Liver (tissue), 9 donors: ENCODE data around the gene PDE1C. TPM values are rescaled to one million over a fixed set of nuclear protein-coding genes. Genes with fewer than 3 reads are reported as not detected.

ENCODE experiments used
- DNase-seq: peaks from one replicate; pipeline ENCODE4 v3.0.0-alpha.2; 2017; ENCODE audit warnings: low spot score
- H3K27ac ChIP-seq, 2 donors: one replicate each; pipeline ENCODE4 v1.7.0; 2013; ENCODE audit warnings: inconsistent platforms in 2 of 2, low read length in 2 of 2, control low read depth in 1 of 2, low read depth in 1 of 2, mild to moderate bottlenecking in 1 of 2
- H3K27me3 ChIP-seq, 4 donors: one replicate each; pipeline versions ENCODE4 v1.6.1 to v1.7.0; 2013; ENCODE audit warnings: low read length in 3 of 4, inconsistent platforms in 1 of 4, mild to moderate bottlenecking in 1 of 4, moderate library complexity in 1 of 4; ENCODE audit not compliant: control insufficient read depth in 4 of 4, insufficient read depth in 4 of 4
- H3K36me3 ChIP-seq, 4 donors: one replicate each; pipeline versions ENCODE4 v1.6.1 to v1.7.0; 2013; ENCODE audit warnings: low read length in 3 of 4, mild to moderate bottlenecking in 3 of 4, low read depth in 1 of 4, moderate library complexity in 1 of 4; ENCODE audit not compliant: control insufficient read depth in 4 of 4, insufficient read depth in 3 of 4
- H3K4me1 ChIP-seq, 4 donors: one replicate each; pipeline versions ENCODE4 v1.6.1 to v1.7.0; 2013; ENCODE audit warnings: low read length in 3 of 4, mild to moderate bottlenecking in 3 of 4, moderate library complexity in 1 of 4; ENCODE audit not compliant: control insufficient read depth in 4 of 4, insufficient read depth in 4 of 4
- H3K4me3 ChIP-seq, 3 donors: one replicate each; pipeline versions ENCODE4 v1.6.1 to v1.7.0; 2013; ENCODE audit warnings: low read length in 3 of 3, control low read depth in 1 of 3, low read depth in 1 of 3, mild to moderate bottlenecking in 1 of 3
- H3K9ac ChIP-seq, 2 donors: one replicate each; pipeline ENCODE4 v1.7.0; 2013; ENCODE audit warnings: low read length in 2 of 2, mild to moderate bottlenecking in 2 of 2, moderate library complexity in 2 of 2, control low read depth in 1 of 2, low read depth in 1 of 2
- H3K9me3 ChIP-seq, 4 donors: one replicate each; pipeline versions ENCODE4 v1.6.1 to v1.7.0; 2013; ENCODE audit warnings: low read length in 3 of 4; ENCODE audit not compliant: control insufficient read depth in 4 of 4
- ATF3 ChIP-seq: IDR thresholded peaks from 2 replicates; pipeline ENCODE4 v1.6.1; 2016; ENCODE audit warnings: antibody characterized with exemption
- EGR1 ChIP-seq, 2 donors: IDR thresholded peaks; 2 replicates each; pipeline ENCODE4 v1.6.1; 2016 to 2018; ENCODE audit warnings: antibody characterized with exemption in 2 of 2, low read depth in 2 of 2
- FOXA1 ChIP-seq: IDR thresholded peaks from 2 replicates; pipeline ENCODE4 v1.6.1; 2016; ENCODE audit warnings: antibody characterized with exemption
- FOXA2 ChIP-seq: IDR thresholded peaks from 2 replicates; pipeline ENCODE4 v1.6.1; 2016; ENCODE audit warnings: antibody characterized with exemption
- GABPA ChIP-seq, 2 donors: IDR thresholded peaks in 1 of 2; conservative IDR thresholded peaks in 1 of 2; 2 replicates each; pipeline ENCODE4 v1.6.1; 2016; ENCODE audit warnings: antibody characterized with exemption in 2 of 2, mild to moderate bottlenecking in 1 of 2, moderate library complexity in 1 of 2
- HNF4A ChIP-seq, 2 donors: conservative IDR thresholded peaks; 2 replicates each; pipeline ENCODE4 v1.6.1; 2016; ENCODE audit warnings: antibody characterized with exemption in 2 of 2, mild to moderate bottlenecking in 2 of 2
- HNF4G ChIP-seq: IDR thresholded peaks from 2 replicates; pipeline ENCODE4 v1.6.1; 2016; ENCODE audit warnings: antibody characterized with exemption
- JUND ChIP-seq, 2 donors: IDR thresholded peaks; 2 replicates each; pipeline ENCODE4 v1.6.1; 2016; ENCODE audit warnings: antibody characterized with exemption in 2 of 2
- NR2F2 ChIP-seq: IDR thresholded peaks from 2 replicates; pipeline ENCODE4 v1.6.1; 2016; ENCODE audit warnings: antibody characterized with exemption
- RAD21 ChIP-seq, 2 donors: IDR thresholded peaks; 2 replicates each; pipeline ENCODE4 v1.6.1; 2016; ENCODE audit warnings: antibody characterized with exemption in 2 of 2, mild to moderate bottlenecking in 2 of 2
- REST ChIP-seq: IDR thresholded peaks from 2 replicates; pipeline ENCODE4 v1.6.1; 2016; ENCODE audit warnings: antibody characterized with exemption, mild to moderate bottlenecking
- RXRA ChIP-seq, 2 donors: IDR thresholded peaks; 2 replicates each; pipeline ENCODE4 v1.6.1; 2017 to 2018; ENCODE audit warnings: antibody characterized with exemption in 2 of 2, mild to moderate bottlenecking in 1 of 2
- SP1 ChIP-seq: IDR thresholded peaks from 2 replicates; pipeline ENCODE4 v1.6.1; 2018; ENCODE audit warnings: antibody characterized with exemption, mild to moderate bottlenecking
- TAF1 ChIP-seq: conservative IDR thresholded peaks from 2 replicates; pipeline ENCODE4 v1.6.1; 2016; ENCODE audit warnings: antibody characterized with exemption, mild to moderate bottlenecking
- YY1 ChIP-seq: IDR thresholded peaks from 2 replicates; pipeline ENCODE4 v1.6.1; 2016; ENCODE audit warnings: antibody characterized with exemption, mild to moderate bottlenecking
- WGBS: extraction: QIAGEN DNeasy Blood & Tissue Kit; methylation state at CpG from one replicate; pipeline ENCODE4 v1.1.7; 2013; 5-methylcytosine and 5-hydroxymethylcytosine counted together
- polyA plus RNA-seq, 2 donors: library from polyadenylated mRNA; stranded (reverse) in 1 of 2; unstranded in 1 of 2; fragments of 200-250 nt in 1 of 2; fragments of >200 nt in 1 of 2; fragmentation: Nextera tagmentation in 1 of 2; extraction: Ambion mirVana in 1 of 2; gene quantifications; one replicate each; pipeline versions ENCODE4 v1.2.1 to v1.2.3, GENCODE V29; 2013 to 2015
- total RNA-seq, 2 donors: library from RNA; depleted of rRNA; stranded (reverse); fragments of >200 nt; gene quantifications; one replicate each; pipeline ENCODE4 v1.2.3, GENCODE V29; 2014
- TF ChIP-seq, protein P1 (sequence below): fragments of 150-350 bp; IDR thresholded peaks from 2 replicates; pipeline ENCODE4 v1.5.1; 2017; ENCODE audit warnings: improper control_type of control experiment, low read depth, low read length; ENCODE audit not compliant: missing input control
- TF ChIP-seq, protein P2 (sequence below): IDR thresholded peaks from 2 replicates; pipeline ENCODE4 v1.6.1; 2016; ENCODE audit warnings: antibody characterized with exemption
- TF ChIP-seq, protein P3 (sequence below): IDR thresholded peaks from 2 replicates; pipeline ENCODE4 v1.6.1; 2016; ENCODE audit warnings: antibody characterized with exemption
- donor health status: healthy.
- donor health status: healthy.
- donor health status: healthy.
- donor health status: healthy.
- donor health status: healthy.

The PDE1C gene
- total and polyA plus RNA-seq, 4 donors, result 0.05 to 0.92 (median 0.47) TPM; not detected in 1

DNA sequence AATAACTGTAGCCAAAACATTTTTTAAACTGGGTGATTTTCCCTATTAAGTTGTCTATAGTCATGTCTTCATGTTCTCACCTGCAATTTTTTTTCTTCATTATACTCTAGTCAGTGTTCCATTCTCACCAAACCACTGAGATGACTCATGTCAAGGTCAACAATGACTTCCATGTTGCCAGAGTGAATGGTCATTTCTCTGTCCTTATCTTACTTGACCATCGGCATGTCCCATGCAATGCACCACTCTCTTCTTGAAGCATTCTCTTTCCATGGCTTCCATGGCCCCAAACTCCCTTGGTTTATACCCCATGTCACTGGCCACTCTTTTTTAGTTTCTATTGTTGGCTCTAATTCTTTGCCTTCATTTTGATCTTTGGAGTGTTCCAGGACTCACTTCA lies 209.3 kb downstream of the PDE1C start:
- Histone ChIP-seq H3K27ac (no peak overlapping the region), H3K27me3 (no peaks in the 10 kb centered on the region), H3K9me3 (no peaks in the 10 kb centered on the region), H3K4me1 (no peaks in the 10 kb centered on the region), H3K36me3 (no peaks in the 10 kb centered on the region), H3K4me3 (no peak overlapping the region), H3K9ac (no peak overlapping the region)
- TF ChIP-seq, protein P1, sequence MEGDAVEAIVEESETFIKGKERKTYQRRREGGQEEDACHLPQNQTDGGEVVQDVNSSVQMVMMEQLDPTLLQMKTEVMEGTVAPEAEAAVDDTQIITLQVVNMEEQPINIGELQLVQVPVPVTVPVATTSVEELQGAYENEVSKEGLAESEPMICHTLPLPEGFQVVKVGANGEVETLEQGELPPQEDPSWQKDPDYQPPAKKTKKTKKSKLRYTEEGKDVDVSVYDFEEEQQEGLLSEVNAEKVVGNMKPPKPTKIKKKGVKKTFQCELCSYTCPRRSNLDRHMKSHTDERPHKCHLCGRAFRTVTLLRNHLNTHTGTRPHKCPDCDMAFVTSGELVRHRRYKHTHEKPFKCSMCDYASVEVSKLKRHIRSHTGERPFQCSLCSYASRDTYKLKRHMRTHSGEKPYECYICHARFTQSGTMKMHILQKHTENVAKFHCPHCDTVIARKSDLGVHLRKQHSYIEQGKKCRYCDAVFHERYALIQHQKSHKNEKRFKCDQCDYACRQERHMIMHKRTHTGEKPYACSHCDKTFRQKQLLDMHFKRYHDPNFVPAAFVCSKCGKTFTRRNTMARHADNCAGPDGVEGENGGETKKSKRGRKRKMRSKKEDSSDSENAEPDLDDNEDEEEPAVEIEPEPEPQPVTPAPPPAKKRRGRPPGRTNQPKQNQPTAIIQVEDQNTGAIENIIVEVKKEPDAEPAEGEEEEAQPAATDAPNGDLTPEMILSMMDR, result no peak
- TF ChIP-seq YY1, result no peak
- TF ChIP-seq EGR1 (IDR thresholded peaks at IDR 0.05; ENCODE audit: low read depth in 2 of 2), result no peak
- no peak for TF ChIP-seq RAD21 (IDR thresholded peaks at IDR 0.05)
- no peak for TF ChIP-seq REST
- no peak for TF ChIP-seq HNF4G
- TF ChIP-seq JUND (IDR thresholded peaks at IDR 0.05), result no peak
- TF ChIP-seq FOXA1, result no peak
- no peak for TF ChIP-seq HNF4A (conservative IDR thresholded peaks at IDR 0.05)
- TF ChIP-seq, protein P2, sequence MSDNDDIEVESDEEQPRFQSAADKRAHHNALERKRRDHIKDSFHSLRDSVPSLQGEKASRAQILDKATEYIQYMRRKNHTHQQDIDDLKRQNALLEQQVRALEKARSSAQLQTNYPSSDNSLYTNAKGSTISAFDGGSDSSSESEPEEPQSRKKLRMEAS, result no peak
- no peak for TF ChIP-seq GABPA (IDR thresholded peaks at IDR 0.05 in 1 of 2, conservative IDR thresholded peaks at IDR 0.05 in 1 of 2)
- no peak for TF ChIP-seq FOXA2
- no peak for TF ChIP-seq RXRA (IDR thresholded peaks at IDR 0.05)
- TF ChIP-seq SP1, result no peak
- no peak for TF ChIP-seq TAF1
- no peak for TF ChIP-seq ATF3
- no peak for TF ChIP-seq NR2F2
- TF ChIP-seq, protein P3, sequence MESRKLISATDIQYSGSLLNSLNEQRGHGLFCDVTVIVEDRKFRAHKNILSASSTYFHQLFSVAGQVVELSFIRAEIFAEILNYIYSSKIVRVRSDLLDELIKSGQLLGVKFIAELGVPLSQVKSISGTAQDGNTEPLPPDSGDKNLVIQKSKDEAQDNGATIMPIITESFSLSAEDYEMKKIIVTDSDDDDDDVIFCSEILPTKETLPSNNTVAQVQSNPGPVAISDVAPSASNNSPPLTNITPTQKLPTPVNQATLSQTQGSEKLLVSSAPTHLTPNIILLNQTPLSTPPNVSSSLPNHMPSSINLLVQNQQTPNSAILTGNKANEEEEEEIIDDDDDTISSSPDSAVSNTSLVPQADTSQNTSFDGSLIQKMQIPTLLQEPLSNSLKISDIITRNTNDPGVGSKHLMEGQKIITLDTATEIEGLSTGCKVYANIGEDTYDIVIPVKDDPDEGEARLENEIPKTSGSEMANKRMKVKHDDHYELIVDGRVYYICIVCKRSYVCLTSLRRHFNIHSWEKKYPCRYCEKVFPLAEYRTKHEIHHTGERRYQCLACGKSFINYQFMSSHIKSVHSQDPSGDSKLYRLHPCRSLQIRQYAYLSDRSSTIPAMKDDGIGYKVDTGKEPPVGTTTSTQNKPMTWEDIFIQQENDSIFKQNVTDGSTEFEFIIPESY, result no peak
- no peak for DNase-seq
- 95% methylated on average over 1 of the region's 1 CpG for WGBS
